ENCODE data around the gene MORN1.

Gene MORN1

DNA sequence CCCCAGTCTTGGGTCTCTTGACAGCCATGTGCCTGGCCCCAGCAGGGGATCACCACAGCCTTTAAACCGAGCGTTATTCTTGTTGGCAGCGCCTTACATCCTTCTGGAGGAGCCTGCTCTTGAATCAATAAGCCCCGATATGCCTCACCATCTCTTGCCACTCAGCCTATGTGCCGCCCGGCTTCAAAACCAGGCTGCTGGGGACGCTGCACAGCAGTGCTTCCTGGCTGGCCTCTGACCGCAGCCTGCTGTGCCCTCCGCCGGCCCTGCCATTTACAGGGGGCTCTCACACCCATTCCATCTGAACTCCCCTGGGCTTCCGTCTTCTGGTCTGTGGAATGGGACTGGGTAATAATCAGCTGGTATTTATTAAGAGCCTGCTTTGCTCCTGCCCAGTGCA is 24.0 kb upstream of the MORN1 start:
- no peaks in the 10 kb centered on the region for H4K20me1 ChIP-seq (ENCODE audit: low read depth, low read length)
- no peaks in the 10 kb centered on the region for H3K27me3 ChIP-seq (ENCODE audit: low read length)
- H3K9me3 ChIP-seq (ENCODE audit: insufficient read depth, low read length), result no peaks in the 10 kb centered on the region
- no peak overlapping the region for H3K4me3 ChIP-seq (ENCODE audit: insufficient read depth, low read length, poor library complexity, severe bottlenecking)
- H2AFZ ChIP-seq (ENCODE audit: low read depth, low read length, severe bottlenecking), result no peak overlapping the region
- no peaks in the 10 kb centered on the region for H3K79me2 ChIP-seq (ENCODE audit: insufficient read depth, low read length)
- H3K27ac ChIP-seq (ENCODE audit: low read depth, low read length), result no peak overlapping the region
- no peak overlapping the region for H3K9ac ChIP-seq (ENCODE audit: low read length)
- H3K4me2 ChIP-seq (ENCODE audit: low read depth, low read length, poor library complexity, severe bottlenecking), result no peak overlapping the region
- H3F3A ChIP-seq (ENCODE audit: insufficient read depth), result no peaks in the 10 kb centered on the region
- H3K36me3 ChIP-seq (ENCODE audit: low read length), result no peaks in the 10 kb centered on the region
- no peaks in the 10 kb centered on the region for H3K9me2 ChIP-seq (replicated peaks; ENCODE audit: insufficient read depth, low read length)
- no peak for TF ChIP-seq EZH2phosphoT487 (conservative IDR thresholded peaks at IDR 0.05; ENCODE audit: low read length)
- TF ChIP-seq CTCF (IDR thresholded peaks at IDR 0.05; ENCODE audit: insufficient read depth, low read length, poor library complexity, severe bottlenecking), result no peak

- H3K27me3 ChIP-seq (ENCODE audit: low read length), result no peaks in the 10 kb centered on the region
- no peaks in the 10 kb centered on the region for H3K9me3 ChIP-seq (ENCODE audit: insufficient read depth, low read length)
- H3K4me2 ChIP-seq (ENCODE audit: low read depth, low read length, poor library complexity, severe bottlenecking), result peak overlapping the region; percentile 69
- H3K36me3 ChIP-seq (ENCODE audit: low read length), result no peaks in the 10 kb centered on the region
- H3K9me2 ChIP-seq (replicated peaks; ENCODE audit: insufficient read depth, low read length), result no peaks in the 10 kb centered on the region
- no peak overlapping the region for H2AFZ ChIP-seq (ENCODE audit: low read depth, low read length, severe bottlenecking)
- no peak overlapping the region for H3K4me3 ChIP-seq (ENCODE audit: insufficient read depth, low read length, poor library complexity, severe bottlenecking)
- no peaks in the 10 kb centered on the region for H3K79me2 ChIP-seq (ENCODE audit: insufficient read depth, low read length)
- peak; percentile 46 for TF ChIP-seq CTCF (IDR thresholded peaks at IDR 0.05; ENCODE audit: insufficient read depth, low read length, poor library complexity, severe bottlenecking)
- no peak for TF ChIP-seq EZH2phosphoT487 (conservative IDR thresholded peaks at IDR 0.05; ENCODE audit: low read length)
- H3K9ac ChIP-seq (ENCODE audit: low read length), result peak overlapping the region; percentile 79; the same call in 1 of the 2 replicates
- H3F3A ChIP-seq (ENCODE audit: insufficient read depth), result no peaks in the 10 kb centered on the region
- H3K27ac ChIP-seq (ENCODE audit: low read depth, low read length), result peak overlapping the region; percentile 70; the same call in 1 of the 2 replicates
- H4K20me1 ChIP-seq (ENCODE audit: low read depth, low read length), result no peaks in the 10 kb centered on the region
Observed at GRCh38 chr1:2414297-2414958, 23.1 kb upstream of the MORN1 start.

GRCh38 chr1:2413495-2414296 is 22.3 kb upstream of the MORN1 start:
- Histone ChIP-seq H3K9ac (ENCODE audit: low read length) (peak overlapping the region; percentile 79), H3K9me3 (ENCODE audit: insufficient read depth, low read length) (no peaks in the 10 kb centered on the region), H3K9me2 (replicated peaks; ENCODE audit: insufficient read depth, low read length) (no peaks in the 10 kb centered on the region), H3K27ac (ENCODE audit: low read depth, low read length) (peak overlapping the region; percentile 70), H3K79me2 (ENCODE audit: insufficient read depth, low read length) (no peaks in the 10 kb centered on the region), H3K27me3 (ENCODE audit: low read length) (no peaks in the 10 kb centered on the region), H3K4me3 (ENCODE audit: insufficient read depth, low read length, poor library complexity, severe bottlenecking) (peak overlapping the region; percentile 57), H3K4me2 (ENCODE audit: low read depth, low read length, poor library complexity, severe bottlenecking) (peak overlapping the region; percentile 69), H3F3A (ENCODE audit: insufficient read depth) (no peaks in the 10 kb centered on the region), H2AFZ (ENCODE audit: low read depth, low read length, severe bottlenecking) (no peak overlapping the region), H4K20me1 (ENCODE audit: low read depth, low read length) (no peaks in the 10 kb centered on the region), H3K36me3 (ENCODE audit: low read length) (no peaks in the 10 kb centered on the region)
- TF ChIP-seq EZH2phosphoT487 (conservative IDR thresholded peaks at IDR 0.05; ENCODE audit: low read length) (no peak), CTCF (IDR thresholded peaks at IDR 0.05; ENCODE audit: insufficient read depth, low read length, poor library complexity, severe bottlenecking) (no peak)
